AG09309 (cell line): Measurements from ENCODE around the gene CPSF7.

ENCODE experiments used
- DNase-seq: peaks from one replicate; pipeline ENCODE4 v3.0.0-alpha.2; 2010; ENCODE audit warnings: low read depth
- H3K4me3 ChIP-seq: 2 replicates; pipeline ENCODE4 v1.5.1; 2011; ENCODE audit warnings: mild to moderate bottlenecking, low read depth, low read length, moderate library complexity; ENCODE audit not compliant: control insufficient read depth
- CTCF ChIP-seq: IDR thresholded peaks from 2 replicates; pipeline ENCODE4 v1.5.1; 2011; ENCODE audit warnings: mild to moderate bottlenecking, low read depth, low read length, inconsistent platforms; ENCODE audit not compliant: insufficient read depth, control insufficient read depth; ENCODE audit errors: missing control alignments

Gene CPSF7

GRCh38 chr11:61378713-61379313 lies 51.0 kb downstream of the CPSF7 start:
- no peak for TF ChIP-seq CTCF
- no peak overlapping the region for H3K4me3 ChIP-seq
- peak; percentile 97 for DNase-seq

- DNase-seq, result no peak
- no peak overlapping the region for H3K4me3 ChIP-seq
- TF ChIP-seq CTCF, result no peak
Observed at GRCh38 chr11:61377461-61378160, 52.2 kb downstream of the CPSF7 start.

GRCh38 chr11:61375761-61376108 lies 54.0 kb downstream of the CPSF7 start:
- no peak overlapping the region for H3K4me3 ChIP-seq
- no peak for DNase-seq
- TF ChIP-seq CTCF, result no peak

- no peak overlapping the region for H3K4me3 ChIP-seq
- TF ChIP-seq CTCF, result no peak
- no peak for DNase-seq
Observed at GRCh38 chr11:61372659-61373420, 56.9 kb downstream of the CPSF7 start.

- no peak for TF ChIP-seq CTCF
- DNase-seq, result no peak
Observed at GRCh38 chr11:61370349-61371005, 59.3 kb downstream of the CPSF7 start.

More at GRCh38 chr11:61370349-61371005, 59.3 kb downstream of the CPSF7 start:
- H3K4me3 ChIP-seq, result no peak overlapping the region
